Esophagus (tissue), 2 donors: ENCODE measurements around the gene CNBD2. TPM values are rescaled to one million over a fixed set of nuclear protein-coding genes. Genes with fewer than 3 reads are reported as not detected.

Source experiments
- H3K27ac ChIP-seq, 2 donors: one replicate each; pipeline ENCODE4 v1.5.1; 2013; ENCODE audit warnings: low read depth in 2 of 2, mild to moderate bottlenecking in 2 of 2, inconsistent platforms in 1 of 2, low read length in 1 of 2, moderate library complexity in 1 of 2
- H3K27me3 ChIP-seq, 2 donors: one replicate each; pipeline ENCODE4 v1.6.1; 2013; ENCODE audit warnings: low read length in 2 of 2, control low read depth in 1 of 2, mild to moderate bottlenecking in 1 of 2; ENCODE audit not compliant: insufficient read depth in 2 of 2, control insufficient read depth in 1 of 2
- H3K36me3 ChIP-seq, 2 donors: one replicate each; pipeline ENCODE4 v1.6.1; 2013; ENCODE audit warnings: low read length in 1 of 2; ENCODE audit not compliant: control insufficient read depth in 2 of 2, insufficient read depth in 2 of 2
- H3K4me1 ChIP-seq, 2 donors: one replicate each; pipeline ENCODE4 v1.6.1; 2013; ENCODE audit warnings: low read length in 1 of 2; ENCODE audit not compliant: control insufficient read depth in 2 of 2, insufficient read depth in 2 of 2
- H3K4me3 ChIP-seq, 2 donors: one replicate each; pipeline ENCODE4 v1.5.1; 2013; ENCODE audit warnings: low read length in 2 of 2, mild to moderate bottlenecking in 2 of 2, low read depth in 1 of 2, moderate library complexity in 1 of 2
- H3K9me3 ChIP-seq, 2 donors: one replicate each; pipeline ENCODE4 v1.6.1; 2013; ENCODE audit warnings: mild to moderate bottlenecking in 2 of 2, low read depth in 1 of 2, low read length in 1 of 2, moderate library complexity in 1 of 2; ENCODE audit not compliant: control insufficient read depth in 2 of 2, insufficient read depth in 1 of 2
- WGBS, 2 donors: extraction: QIAGEN DNeasy Blood & Tissue Kit; methylation state at CpG; one replicate each; pipeline ENCODE4 v1.1.7; 2013; 5-methylcytosine and 5-hydroxymethylcytosine counted together
- polyA plus RNA-seq, 2 donors: library from polyadenylated mRNA; stranded (reverse); fragments of 200-250 nt; gene quantifications; one replicate each; pipeline ENCODE4 v1.2.3, GENCODE V29; 2013
- donor health status: healthy with polysubstance abuse.
- donor health status: Bipolar disorder and iron deficiency.

The CNBD2 gene
- 10 to 100 TPM in 1 of 2 donors, 1 to 10 TPM in 1; 6.1 to 13.5 TPM for polyA plus RNA-seq

DNA sequence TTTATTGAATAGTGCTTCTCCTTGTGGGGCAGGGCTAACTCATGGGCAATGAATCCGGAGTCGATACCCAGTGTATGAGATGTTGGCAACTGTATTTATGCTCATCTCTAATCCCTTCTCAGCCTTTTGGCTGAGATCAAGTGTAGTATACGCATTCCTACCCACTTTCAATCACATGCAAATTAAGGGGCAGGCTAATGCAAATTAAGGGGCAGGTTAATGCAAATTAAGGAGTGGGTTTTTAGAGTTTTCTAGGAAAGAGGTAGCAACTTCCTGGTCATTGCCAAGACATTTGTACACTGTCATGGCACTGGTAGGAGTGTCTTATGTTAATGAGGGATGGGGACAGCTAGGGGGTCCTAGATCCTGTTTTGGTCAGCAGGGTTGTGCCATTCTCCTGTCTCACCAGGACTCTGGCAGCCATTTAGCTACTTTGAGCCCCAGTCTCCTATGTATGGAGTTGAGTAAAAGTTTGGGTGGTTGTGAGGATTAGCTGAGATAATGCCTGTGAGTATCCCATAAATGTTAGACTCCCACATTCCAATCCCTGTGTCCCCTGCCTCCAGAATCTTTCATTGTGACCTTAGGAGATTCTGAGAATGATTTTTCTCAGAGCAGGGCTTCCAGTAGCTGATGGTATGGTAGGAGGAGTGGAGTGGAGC lies at the start of gene CNBD2:
TSS of gene CNBD2 (plus strand) at position 612 of the 662 bp plus-strand sequence. CDS start 173 bp downstream, outside the sequence.
- H3K4me1 ChIP-seq: peaks cover 0 to 3% of the 10 kb centered on the region in 2 donors
- WGBS, 2 donors: 89 to 98% methylated on average over 3 of the region's 3 CpGs
- no peaks in the 10 kb centered on the region for H3K27me3 ChIP-seq
- H3K36me3 ChIP-seq: no peaks in the 10 kb centered on the region
- H3K27ac ChIP-seq: no peak within 1 kb of the TSS
- H3K9me3 ChIP-seq: no peaks in the 10 kb centered on the region
- H3K4me3 ChIP-seq: no peak within 1 kb of the TSS

DNA sequence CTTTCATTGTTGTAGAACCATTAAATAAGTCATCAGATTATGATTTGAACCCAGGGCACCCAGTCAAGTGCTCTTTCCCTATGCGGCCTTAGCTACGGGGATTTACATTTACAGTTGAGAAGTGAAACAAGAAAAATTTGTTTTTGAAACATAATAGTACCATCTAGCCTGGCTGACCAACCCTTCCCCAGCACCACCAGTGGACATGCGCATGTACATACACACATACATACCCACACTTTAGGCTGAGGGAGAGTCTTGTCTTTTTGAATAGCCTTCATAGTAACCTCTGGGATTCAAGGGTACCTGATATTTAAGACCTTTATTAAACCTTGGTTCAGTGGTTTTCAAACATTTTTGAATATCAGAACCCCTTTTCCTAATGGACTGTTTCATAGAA lies 47.9 kb upstream of the CNBD2 start:
- Histone ChIP-seq H3K9me3 (no peaks in the 10 kb centered on the region), H3K36me3 (peaks cover 6 to 11% of the 10 kb centered on the region in 2 donors), H3K27me3 (no peaks in the 10 kb centered on the region), H3K4me1 (no peaks in the 10 kb centered on the region), H3K27ac (no peak overlapping the region), H3K4me3 (no peak overlapping the region)
- WGBS, 2 donors: 99% methylated on average over 3 of the region's 3 CpGs

- Histone ChIP-seq H3K4me1 (no peaks in the 10 kb centered on the region), H3K27ac (no peak overlapping the region), H3K36me3 (peaks cover 10 to 12% of the 10 kb centered on the region in 2 donors), H3K27me3 (no peaks in the 10 kb centered on the region), H3K4me3 (no peak overlapping the region), H3K9me3 (no peaks in the 10 kb centered on the region)
- WGBS, 2 donors: 75 to 78% methylated on average over 2 of the region's 2 CpGs
Observed at GRCh38 chr20:35929301-35929700, 39.1 kb upstream of the CNBD2 start.

DNA sequence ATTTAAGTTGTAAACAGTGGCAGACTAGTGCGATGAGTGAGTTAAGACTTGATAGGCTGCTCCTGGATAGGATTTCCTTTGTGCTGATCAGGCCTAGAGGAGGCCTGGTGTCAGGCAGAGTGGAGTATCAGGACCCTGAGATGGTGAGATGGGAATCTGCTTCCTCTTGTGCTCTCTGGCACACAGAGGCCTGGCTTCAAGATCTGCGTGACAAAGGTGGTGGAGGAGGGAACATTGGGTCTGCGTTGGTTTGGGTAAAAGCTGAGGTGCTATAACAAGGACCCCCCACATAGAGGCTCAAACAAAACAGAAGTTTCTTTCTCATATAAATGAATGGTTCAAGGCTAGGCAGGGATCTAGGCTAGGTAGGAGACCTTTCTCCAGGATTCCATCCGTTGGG lies 34.3 kb upstream of the CNBD2 start:
- 90 to 94% methylated on average over 4 of the region's 4 CpGs for WGBS, 2 donors

GRCh38 chr20:35939264-35939663 lies 29.1 kb upstream of the CNBD2 start:
- no peak overlapping the region for H3K4me3 ChIP-seq
- 94 to 98% methylated on average over 3 of the region's 3 CpGs for WGBS, 2 donors
- H3K27ac ChIP-seq: no peak overlapping the region
- H3K9me3 ChIP-seq: no peaks in the 10 kb centered on the region
- H3K27me3 ChIP-seq: no peaks in the 10 kb centered on the region
- H3K36me3 ChIP-seq: peaks cover 18 to 21% of the 10 kb centered on the region in 2 donors
- no peaks in the 10 kb centered on the region for H3K4me1 ChIP-seq

More for the DNA sequence above, 34.3 kb upstream of the CNBD2 start:
- Histone ChIP-seq H3K4me3 (no peak overlapping the region), H3K36me3 (peaks cover 13 to 14% of the 10 kb centered on the region in 2 donors), H3K4me1 (no peaks in the 10 kb centered on the region), H3K27me3 (no peaks in the 10 kb centered on the region), H3K27ac (no peak overlapping the region), H3K9me3 (no peaks in the 10 kb centered on the region)

DNA sequence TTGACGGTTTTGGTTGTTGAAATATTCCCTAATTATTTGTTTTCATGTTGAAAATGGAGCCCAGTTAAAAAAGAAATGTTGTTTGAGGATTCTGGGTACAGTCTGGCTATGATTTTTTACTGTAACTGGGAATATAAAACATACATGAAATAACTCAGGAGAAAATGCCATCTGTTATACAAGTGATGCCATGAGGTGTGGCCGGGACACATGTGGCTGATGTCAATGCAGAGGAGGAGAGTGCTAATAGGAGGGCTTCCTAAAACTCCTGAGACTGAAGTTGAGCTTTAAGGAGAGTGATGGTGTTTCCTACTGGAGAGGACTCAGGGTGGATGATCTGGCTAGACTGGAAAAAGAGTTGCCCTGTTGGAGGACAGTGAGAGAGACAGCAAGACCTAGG lies 26.8 kb upstream of the CNBD2 start:
- WGBS, 2 donors: 91 to 96% methylated on average over 2 of the region's 2 CpGs
- H3K9me3 ChIP-seq: no peaks in the 10 kb centered on the region
- no peaks in the 10 kb centered on the region for H3K27me3 ChIP-seq
- no peaks in the 10 kb centered on the region for H3K4me1 ChIP-seq
- no peak overlapping the region for H3K4me3 ChIP-seq
- H3K27ac ChIP-seq: no peak overlapping the region
- H3K36me3 ChIP-seq: peaks cover 18 to 20% of the 10 kb centered on the region in 2 donors

DNA sequence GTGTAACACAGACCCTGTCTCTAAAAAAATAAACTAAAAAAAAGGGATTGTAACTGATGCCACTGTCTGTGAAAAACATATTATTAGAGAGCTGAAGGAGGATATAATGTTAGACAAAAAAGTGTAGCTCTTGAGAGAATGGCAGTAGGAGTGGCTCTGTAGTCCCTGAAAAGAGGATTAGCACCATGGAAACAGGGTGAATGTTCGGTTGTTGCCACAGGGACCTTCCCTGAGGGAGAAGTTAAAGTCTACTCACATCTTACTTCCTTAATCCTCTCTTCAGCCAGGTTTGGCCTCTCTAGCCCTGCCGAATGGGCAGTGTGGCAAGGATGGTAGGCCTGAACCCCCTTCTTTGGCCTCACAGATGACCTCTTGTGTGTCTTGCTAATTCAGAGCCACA lies 26.1 kb upstream of the CNBD2 start:
- Histone ChIP-seq H3K27ac (no peak overlapping the region), H3K27me3 (no peaks in the 10 kb centered on the region), H3K4me3 (no peak overlapping the region), H3K9me3 (no peaks in the 10 kb centered on the region), H3K4me1 (no peaks in the 10 kb centered on the region), H3K36me3 (peaks cover 18 to 20% of the 10 kb centered on the region in 2 donors)
- WGBS, 2 donors: 69 to 81% methylated on average over 2 of the region's 2 CpGs

DNA sequence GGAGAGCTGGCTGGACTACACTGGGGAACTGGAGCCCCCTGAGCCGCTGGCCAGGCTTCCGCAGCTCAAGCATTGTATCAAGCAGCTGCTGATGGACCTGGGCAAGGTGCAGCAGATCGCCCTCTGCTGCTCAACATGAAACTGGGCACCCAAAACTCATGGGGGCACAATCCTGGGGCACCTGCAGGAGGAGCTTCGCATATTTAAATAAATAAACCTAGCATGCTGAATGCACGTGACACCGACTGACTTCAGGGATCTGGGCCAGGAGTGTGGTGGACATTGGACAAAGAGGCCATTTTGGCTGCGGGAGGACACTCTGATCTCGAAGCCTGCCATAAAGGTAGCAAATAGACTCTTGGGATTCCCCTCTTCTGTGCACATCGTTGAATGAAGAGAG lies 20.9 kb upstream of the CNBD2 start:
- Histone ChIP-seq H3K4me1 (no peaks in the 10 kb centered on the region), H3K27ac (no peak overlapping the region), H3K27me3 (no peaks in the 10 kb centered on the region), H3K4me3 (no peak overlapping the region), H3K9me3 (no peaks in the 10 kb centered on the region), H3K36me3 (peaks cover 9% of the 10 kb centered on the region in 2 donors)
- WGBS, 2 donors: 75 to 82% methylated on average over 9 of the region's 9 CpGs

DNA sequence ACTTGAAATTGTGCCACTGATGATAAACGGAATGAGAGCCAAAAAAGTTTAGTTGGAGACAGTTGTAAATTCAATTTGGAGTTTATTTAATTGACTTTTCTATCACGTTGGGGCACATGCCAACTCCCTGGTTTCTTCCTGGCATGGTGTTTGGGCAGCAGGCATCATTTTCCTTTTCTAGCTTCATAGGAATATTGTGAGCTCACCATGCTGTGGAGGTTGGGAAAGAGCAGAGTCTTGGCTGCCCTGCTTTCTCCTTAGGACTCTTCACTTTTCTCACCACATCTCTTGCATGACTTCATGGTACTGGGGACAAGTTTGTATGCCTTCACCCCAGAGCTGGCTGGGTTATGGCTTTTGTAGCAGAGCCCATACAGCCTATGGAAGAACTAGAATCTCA lies 20.5 kb upstream of the CNBD2 start:
- Histone ChIP-seq H3K27ac (no peak overlapping the region), H3K36me3 (peaks cover 9% of the 10 kb centered on the region in 2 donors), H3K4me1 (no peaks in the 10 kb centered on the region), H3K27me3 (no peaks in the 10 kb centered on the region), H3K4me3 (no peak overlapping the region), H3K9me3 (no peaks in the 10 kb centered on the region)
- 74 to 84% methylated on average over 2 of the region's 2 CpGs for WGBS, 2 donors

GRCh38 chr20:35950093-35950492 lies 18.3 kb upstream of the CNBD2 start:
- H3K27ac ChIP-seq: no peak overlapping the region
- H3K4me1 ChIP-seq: no peaks in the 10 kb centered on the region
- H3K36me3 ChIP-seq: peaks cover 5 to 6% of the 10 kb centered on the region in 2 donors
- H3K9me3 ChIP-seq: no peaks in the 10 kb centered on the region
- H3K27me3 ChIP-seq: no peaks in the 10 kb centered on the region
- WGBS, 2 donors: 94 to 95% methylated on average over 7 of the region's 7 CpGs
- no peak overlapping the region for H3K4me3 ChIP-seq
